ENCODE results near the gene ZNF408. TPM values are rescaled to one million over a fixed set of nuclear protein-coding genes. Genes with fewer than 3 reads are reported as not detected.

ZNF408 gene
- total RNA-seq, 2 donors from 2014 or later, result 13.2 to 18.9 TPM

GRCh38 chr11:46697723-46698122, 3.1 kb upstream of the ZNF408 start:
- H3K4me1 ChIP-seq (ENCODE audit: control insufficient read depth, insufficient read depth, low read length), result peaks cover 5% of the 10 kb centered on the region
- H3K27me3 Mint-ChIP-seq (ENCODE audit: insufficient read depth), result no peaks in the 10 kb centered on the region
- peak overlapping the region; percentile 19 for H3K27ac Mint-ChIP-seq
- no peaks in the 10 kb centered on the region for H3K9me3 Mint-ChIP-seq
- no peak overlapping the region for H3K4me3 Mint-ChIP-seq
- H3K36me3 Mint-ChIP-seq (ENCODE audit: low read depth), result peaks cover 27% of the 10 kb centered on the region
- no peaks in the 10 kb centered on the region for H3K9me3 ChIP-seq (ENCODE audit: control insufficient read depth, low read length)
- peak overlapping the region; percentile 83 for H3K27ac ChIP-seq (ENCODE audit: low read depth, low read length)
- H3K27me3 ChIP-seq (ENCODE audit: control insufficient read depth, insufficient read depth, low read length, poor library complexity, severe bottlenecking), result no peaks in the 10 kb centered on the region
- no peak overlapping the region for H3K4me3 ChIP-seq (ENCODE audit: low read length)
- peaks cover 36% of the 10 kb centered on the region for H3K36me3 ChIP-seq (ENCODE audit: control insufficient read depth, insufficient read depth, low read length)
- H3K4me1 Mint-ChIP-seq, result peaks cover 6% of the 10 kb centered on the region
- DNase-seq, result no peak
- no peak overlapping the region for H3K9ac ChIP-seq (ENCODE audit: extremely low read depth, low read length, poor library complexity, severe bottlenecking)
- no peak for TF ChIP-seq CTCF (conservative IDR thresholded peaks at IDR 0.05)
- 80 to 83% methylated on average over 1 to 2 of the region's 2 CpGs for WGBS, 2 experiments (ENCODE audit: insufficient coverage in 1 of 2, insufficient read length in 1 of 2)

- no peaks in the 10 kb centered on the region for H3K27me3 ChIP-seq (ENCODE audit: control insufficient read depth, insufficient read depth, low read length, poor library complexity, severe bottlenecking)
- Mint-ChIP-seq H3K27ac (no peak overlapping the region), H3K27me3 (ENCODE audit: insufficient read depth) (no peaks in the 10 kb centered on the region), H3K9me3 (no peaks in the 10 kb centered on the region), H3K4me1 (peaks cover 6% of the 10 kb centered on the region), H3K36me3 (ENCODE audit: low read depth) (peaks cover 35% of the 10 kb centered on the region), H3K4me3 (peak overlapping the region; percentile 98)
- peaks cover 5% of the 10 kb centered on the region for H3K4me1 ChIP-seq (ENCODE audit: control insufficient read depth, insufficient read depth, low read length)
- peaks cover 38% of the 10 kb centered on the region for H3K36me3 ChIP-seq (ENCODE audit: control insufficient read depth, insufficient read depth, low read length)
- H3K9me3 ChIP-seq (ENCODE audit: control insufficient read depth, low read length), result no peaks in the 10 kb centered on the region
- H3K4me3 ChIP-seq (ENCODE audit: low read length), result peak overlapping the region; percentile 94
- no peak overlapping the region for H3K27ac ChIP-seq (ENCODE audit: low read depth, low read length)
- no peak overlapping the region for H3K9ac ChIP-seq (ENCODE audit: extremely low read depth, low read length, poor library complexity, severe bottlenecking)
- TF ChIP-seq CTCF (conservative IDR thresholded peaks at IDR 0.05), result no peak
- WGBS, 2 experiments (ENCODE audit: insufficient coverage in 1 of 2, insufficient read length in 1 of 2), result 70 to 80% methylated on average over 1 of the region's 1 CpG
- DNase-seq, result no peak
These were observed 2.2 kb upstream of the ZNF408 start for GRCh38 chr11:46698597-46698996.

GRCh38 chr11:46701078-46701654, 335 bp downstream of the ZNF408 start:
- peak overlapping the region; percentile 94 for H3K4me3 ChIP-seq (ENCODE audit: low read length)
- WGBS, 2 experiments (ENCODE audit: insufficient coverage in 1 of 2, insufficient read length in 1 of 2), result 1 to 2% methylated on average over 18 to 29 of the region's 29 CpGs
- peak overlapping the region; percentile 100 for H3K27ac Mint-ChIP-seq
- H3K4me3 Mint-ChIP-seq, result peak overlapping the region; percentile 98
- H3K9me3 Mint-ChIP-seq, result no peaks in the 10 kb centered on the region
- peak overlapping the region; percentile 80 for H3K27ac ChIP-seq (ENCODE audit: low read depth, low read length)
- H3K27me3 Mint-ChIP-seq (ENCODE audit: insufficient read depth), result no peaks in the 10 kb centered on the region
- DNase-seq, result no peak
- no peaks in the 10 kb centered on the region for H3K27me3 ChIP-seq (ENCODE audit: control insufficient read depth, insufficient read depth, low read length, poor library complexity, severe bottlenecking)
- H3K4me1 Mint-ChIP-seq, result peaks cover 6% of the 10 kb centered on the region
- H3K9ac ChIP-seq (ENCODE audit: extremely low read depth, low read length, poor library complexity, severe bottlenecking), result peak overlapping the region; percentile 90
- no peak for TF ChIP-seq CTCF (conservative IDR thresholded peaks at IDR 0.05)
- peaks cover 5% of the 10 kb centered on the region for H3K4me1 ChIP-seq (ENCODE audit: control insufficient read depth, insufficient read depth, low read length)
- H3K36me3 Mint-ChIP-seq (ENCODE audit: low read depth), result peaks cover 35% of the 10 kb centered on the region
- H3K9me3 ChIP-seq (ENCODE audit: control insufficient read depth, low read length), result no peaks in the 10 kb centered on the region
- peaks cover 35% of the 10 kb centered on the region for H3K36me3 ChIP-seq (ENCODE audit: control insufficient read depth, insufficient read depth, low read length)

Data from endodermal cell (in vitro differentiated cells).